HEK293T (cell line): ENCODE data around the gene NPC1L1.
"Not testable (repeated sequence)": the region's sequence is repeated elsewhere in the genome, so short reads cannot be mapped to it uniquely, and the experiment has no call there.

Source experiments
- ELF4 ChIP-seq: fragments of 450-650 bp; IDR thresholded peaks from 2 replicates; pipeline ENCODE4 v1.6.1; 2017; ENCODE audit warnings: antibody characterized with exemption
- FOXM1 ChIP-seq: fragments of 450-650 bp; IDR thresholded peaks from 2 replicates; pipeline ENCODE4 v1.6.1; 2017; ENCODE audit warnings: mild to moderate bottlenecking, borderline replicate concordance
- LEF1 ChIP-seq: fragments of 450-650 bp; IDR thresholded peaks from 2 replicates; pipeline ENCODE4 v1.6.1; 2017; ENCODE audit warnings: mild to moderate bottlenecking, borderline replicate concordance
- SP1 ChIP-seq: fragments of 450-650 bp; IDR thresholded peaks from 2 replicates; pipeline ENCODE4 v1.6.1; 2017

DNA sequence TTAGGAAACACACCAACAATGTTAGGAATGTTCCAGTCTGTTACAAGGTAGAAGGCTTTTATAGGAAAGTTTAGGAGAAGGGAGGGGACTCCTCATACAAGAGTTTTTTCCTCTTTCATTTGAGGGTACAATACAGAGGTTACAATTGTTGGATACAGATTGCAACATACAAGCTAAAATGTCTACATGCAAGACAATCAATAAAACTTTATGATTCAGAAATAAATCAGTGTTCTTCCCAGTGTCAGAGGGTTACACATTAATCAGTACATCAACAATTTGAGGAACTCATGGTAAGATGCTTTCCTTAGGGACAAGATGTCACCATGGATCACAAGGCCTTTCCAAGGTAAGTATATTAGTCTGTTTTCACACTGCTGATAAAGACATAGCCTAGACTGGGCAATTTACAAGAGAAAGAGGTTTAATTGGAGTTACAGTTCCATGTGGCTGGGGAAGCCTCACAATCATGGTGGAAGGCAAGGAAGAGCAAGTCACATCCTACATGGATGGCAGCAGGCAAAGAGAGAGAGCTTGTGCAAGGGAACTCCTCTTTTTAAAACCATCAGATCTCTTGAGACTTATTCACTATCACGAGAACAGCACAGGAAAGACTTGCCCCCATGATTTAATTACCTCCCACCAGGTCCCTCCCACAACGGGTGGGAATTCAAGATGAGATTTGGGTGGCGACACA is 34.4 kb downstream of the NPC1L1 start:
- TF ChIP-seq FOXM1, LEF1, SP1, ELF4: not testable (repeated sequence)
